Vagina (tissue), 2 donors: ENCODE measurements around the gene FBN3. TPM values are rescaled to one million over a fixed set of nuclear protein-coding genes. Genes with fewer than 3 reads are reported as not detected.

Source experiments
- DNase-seq, 2 donors: peaks; one replicate each; pipeline ENCODE4 v3.0.0-alpha.2; 2017; ENCODE audit errors: extremely low spot score in 2 of 2
- H3K27ac ChIP-seq: fragments of 200-600 bp; sonication (generic); one replicate; pipeline ENCODE4 v1.5.1; 2019
- H3K27me3 ChIP-seq: fragments of 200-600 bp; sonication (generic); one replicate; pipeline ENCODE4 v1.5.1; 2019
- H3K36me3 ChIP-seq, 2 donors: fragments of 200-600 bp; sonication (generic); one replicate each; pipeline ENCODE4 v1.5.1; 2017 to 2019
- H3K4me1 ChIP-seq: fragments of 200-600 bp; sonication (generic); one replicate; pipeline ENCODE4 v1.5.1; 2019
- H3K4me3 ChIP-seq, 2 donors: fragments of 200-600 bp; sonication (generic); 1 replicate in 1 of 2; 2 replicates in 1 of 2; pipeline ENCODE4 v1.5.1; 2016 to 2019
- H3K9me3 ChIP-seq: fragments of 200-600 bp; sonication (generic); one replicate; pipeline ENCODE4 v1.5.1; 2019
- POLR2A ChIP-seq, 2 donors: fragments of 450-650 bp; IDR thresholded peaks; one replicate each; pipeline ENCODE4 v1.6.1; 2017; ENCODE audit warnings: antibody characterized with exemption in 2 of 2, mild to moderate bottlenecking in 2 of 2, moderate library complexity in 2 of 2
- POLR2AphosphoS5 ChIP-seq, 2 donors: sonication (generic); formaldehyde crosslinking; IDR thresholded peaks; one replicate each; pipeline ENCODE4 v1.9.0; 2017; ENCODE audit warnings: antibody characterized with exemption in 2 of 2, mild to moderate bottlenecking in 2 of 2, low read depth in 1 of 2; ENCODE audit not compliant: insufficient read depth in 1 of 2
- intact Hi-C: fragments of 100-400 bp; cut with DNase I; formaldehyde crosslinking; loops from one replicate; pipeline ENCODE4 v1.15.1; 2023
- total RNA-seq: library from RNA; depleted of rRNA; stranded (reverse); fragments of >200 nt; gene quantifications from one replicate; pipeline ENCODE4 v1.2.3, GENCODE V29; 2016
- TF ChIP-seq, protein P1 (sequence below), 3 experiments: fragments of 450-650 bp in 2 of 3; fragments of 200-600 bp in 1 of 3; sonication (generic) in 1 of 3; IDR thresholded peaks; one replicate each; pipeline ENCODE4 v1.5.1; 2017 to 2019; ENCODE audit warnings: antibody characterized with exemption in 3 of 3, mild to moderate bottlenecking in 2 of 3, moderate library complexity in 2 of 3

Gene FBN3
- total RNA-seq, 1 donor from 2014 or later: not detected

DNA sequence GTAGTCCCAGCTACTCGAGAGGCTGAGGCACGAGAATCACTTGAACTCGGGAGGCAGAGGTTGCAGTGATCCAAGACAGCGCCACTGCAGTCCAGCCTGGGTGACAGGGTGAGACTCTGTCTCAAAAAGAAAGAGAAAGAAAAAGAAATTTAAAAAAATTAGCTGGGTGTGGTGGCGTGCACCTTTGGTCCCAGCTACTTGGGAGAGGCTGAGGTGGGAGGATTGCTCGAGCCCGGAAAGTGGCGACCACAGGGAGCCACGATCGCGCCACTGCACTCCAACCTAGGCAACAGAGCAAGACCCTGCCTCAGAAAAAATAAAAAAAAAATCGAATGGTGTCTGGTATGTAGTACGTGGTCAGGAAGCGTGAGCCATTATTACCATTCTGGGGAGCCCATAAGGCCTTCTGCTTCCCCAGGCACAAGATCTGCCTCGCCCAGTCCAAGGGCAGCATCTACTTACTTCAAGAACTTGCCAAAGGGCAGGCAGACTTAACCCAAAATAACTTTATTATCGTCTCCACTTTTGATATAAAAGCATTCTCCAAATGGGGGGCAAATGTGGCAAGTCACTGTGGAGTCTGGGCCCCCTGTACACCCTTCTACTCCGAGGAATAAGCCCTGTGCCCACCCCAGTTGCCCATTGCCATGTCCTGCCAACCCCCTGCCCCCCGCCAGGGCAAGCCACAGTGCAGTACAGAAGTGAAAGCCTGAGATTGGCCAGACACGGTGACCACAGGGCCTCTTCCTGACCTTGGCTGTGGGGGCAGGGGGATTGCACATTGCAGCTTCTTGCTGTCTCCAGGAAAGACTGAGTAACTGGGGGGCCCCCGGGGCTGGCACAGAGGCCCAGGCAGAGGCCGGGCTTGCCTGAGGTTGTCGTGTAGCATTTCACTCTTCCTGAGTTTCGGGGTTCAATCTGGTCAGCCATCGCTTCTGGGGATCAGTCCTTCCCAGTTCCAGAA is 84.2 kb downstream of the FBN3 start:
- intact Hi-C loops: no loop called here
- no peaks in the 10 kb centered on the region for H3K27me3 ChIP-seq
- no peak overlapping the region for H3K27ac ChIP-seq
- no peak overlapping the region for H3K4me3 ChIP-seq
- H3K36me3 ChIP-seq: no peaks in the 10 kb centered on the region
- H3K9me3 ChIP-seq: peaks cover 8% of the 10 kb centered on the region
- no peak for TF ChIP-seq POLR2AphosphoS5 (IDR thresholded peaks at IDR 0.05; ENCODE audit: insufficient read depth in 1 of 2, low read depth in 1 of 2)
- H3K4me1 ChIP-seq: no peaks in the 10 kb centered on the region
- DNase-seq: no peak

DNA sequence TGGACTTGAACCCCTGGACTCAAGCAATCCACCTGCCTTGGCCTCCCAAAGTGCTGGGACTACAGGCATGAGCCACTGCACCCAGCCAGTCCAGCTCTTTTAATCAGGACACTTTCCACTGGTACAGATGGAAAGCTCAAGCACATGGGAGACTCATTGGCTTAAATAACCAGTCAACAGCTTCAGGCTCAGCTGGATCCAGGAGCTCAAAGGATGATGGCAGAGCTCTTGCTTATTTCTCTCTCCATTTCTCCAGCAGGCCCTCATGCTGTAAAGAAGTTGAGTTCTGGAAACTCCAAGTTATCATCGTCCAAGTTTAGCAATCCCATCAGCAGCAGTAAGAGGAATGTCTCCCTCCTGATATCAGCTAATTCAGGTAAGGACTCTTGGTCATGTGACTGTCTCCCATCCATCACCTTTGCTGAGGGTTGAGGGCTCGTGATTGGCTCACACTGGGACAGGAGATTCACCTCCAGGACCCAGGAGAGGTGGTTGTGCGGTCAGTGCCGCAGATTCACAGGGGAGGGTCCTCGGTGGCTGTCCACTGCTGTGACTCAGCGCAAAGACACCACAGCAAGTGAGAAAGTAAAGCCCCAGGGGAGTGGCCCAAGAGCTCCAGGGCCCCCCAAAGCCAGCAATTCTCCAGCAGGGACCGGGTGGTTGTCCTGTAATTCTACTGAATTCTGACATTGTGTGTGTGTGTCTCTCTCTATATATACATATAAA is 91.7 kb downstream of the FBN3 start:
- Histone ChIP-seq H3K4me3 (no peak overlapping the region), H3K36me3 (no peaks in the 10 kb centered on the region), H3K4me1 (no peaks in the 10 kb centered on the region), H3K27ac (no peak overlapping the region), H3K27me3 (no peaks in the 10 kb centered on the region), H3K9me3 (no peaks in the 10 kb centered on the region)
- TF ChIP-seq, protein P1, sequence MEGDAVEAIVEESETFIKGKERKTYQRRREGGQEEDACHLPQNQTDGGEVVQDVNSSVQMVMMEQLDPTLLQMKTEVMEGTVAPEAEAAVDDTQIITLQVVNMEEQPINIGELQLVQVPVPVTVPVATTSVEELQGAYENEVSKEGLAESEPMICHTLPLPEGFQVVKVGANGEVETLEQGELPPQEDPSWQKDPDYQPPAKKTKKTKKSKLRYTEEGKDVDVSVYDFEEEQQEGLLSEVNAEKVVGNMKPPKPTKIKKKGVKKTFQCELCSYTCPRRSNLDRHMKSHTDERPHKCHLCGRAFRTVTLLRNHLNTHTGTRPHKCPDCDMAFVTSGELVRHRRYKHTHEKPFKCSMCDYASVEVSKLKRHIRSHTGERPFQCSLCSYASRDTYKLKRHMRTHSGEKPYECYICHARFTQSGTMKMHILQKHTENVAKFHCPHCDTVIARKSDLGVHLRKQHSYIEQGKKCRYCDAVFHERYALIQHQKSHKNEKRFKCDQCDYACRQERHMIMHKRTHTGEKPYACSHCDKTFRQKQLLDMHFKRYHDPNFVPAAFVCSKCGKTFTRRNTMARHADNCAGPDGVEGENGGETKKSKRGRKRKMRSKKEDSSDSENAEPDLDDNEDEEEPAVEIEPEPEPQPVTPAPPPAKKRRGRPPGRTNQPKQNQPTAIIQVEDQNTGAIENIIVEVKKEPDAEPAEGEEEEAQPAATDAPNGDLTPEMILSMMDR (IDR thresholded peaks at IDR 0.05): no peak
- no peak for TF ChIP-seq POLR2AphosphoS5 (IDR thresholded peaks at IDR 0.05; ENCODE audit: insufficient read depth in 1 of 2, low read depth in 1 of 2)
- no peak for TF ChIP-seq POLR2A (IDR thresholded peaks at IDR 0.05)
- DNase-seq: no peak
- intact Hi-C loops: no loop called here

DNA sequence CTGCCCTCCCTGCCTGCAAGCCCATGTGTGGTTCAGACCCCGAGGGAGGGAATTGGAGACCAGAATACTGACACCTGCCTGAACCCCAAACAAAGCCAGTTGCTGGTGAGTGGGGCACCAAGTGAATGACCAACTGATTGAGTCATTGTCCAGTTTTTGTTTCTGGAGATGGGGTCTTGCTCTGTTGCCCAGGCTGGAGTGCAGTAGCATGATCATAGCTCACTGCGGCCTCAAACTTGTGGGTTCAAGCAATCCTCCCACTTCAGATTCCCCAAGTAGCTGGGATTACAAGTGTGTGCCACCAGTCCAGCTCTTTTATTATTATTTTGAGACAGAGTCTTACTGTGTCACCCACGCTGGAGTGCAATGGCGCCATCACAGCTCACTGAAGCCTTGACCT is 92.9 kb downstream of the FBN3 start:
- TF ChIP-seq, protein P1 (IDR thresholded peaks at IDR 0.05): no peak
- TF ChIP-seq POLR2A (IDR thresholded peaks at IDR 0.05) (no peak), POLR2AphosphoS5 (IDR thresholded peaks at IDR 0.05; ENCODE audit: insufficient read depth in 1 of 2, low read depth in 1 of 2) (no peak)
- intact Hi-C loops: no loop called here
- Histone ChIP-seq H3K4me1 (no peaks in the 10 kb centered on the region), H3K36me3 (no peaks in the 10 kb centered on the region), H3K4me3 (no peak overlapping the region), H3K27me3 (no peaks in the 10 kb centered on the region), H3K9me3 (no peaks in the 10 kb centered on the region), H3K27ac (no peak overlapping the region)
- DNase-seq: no peak

DNA sequence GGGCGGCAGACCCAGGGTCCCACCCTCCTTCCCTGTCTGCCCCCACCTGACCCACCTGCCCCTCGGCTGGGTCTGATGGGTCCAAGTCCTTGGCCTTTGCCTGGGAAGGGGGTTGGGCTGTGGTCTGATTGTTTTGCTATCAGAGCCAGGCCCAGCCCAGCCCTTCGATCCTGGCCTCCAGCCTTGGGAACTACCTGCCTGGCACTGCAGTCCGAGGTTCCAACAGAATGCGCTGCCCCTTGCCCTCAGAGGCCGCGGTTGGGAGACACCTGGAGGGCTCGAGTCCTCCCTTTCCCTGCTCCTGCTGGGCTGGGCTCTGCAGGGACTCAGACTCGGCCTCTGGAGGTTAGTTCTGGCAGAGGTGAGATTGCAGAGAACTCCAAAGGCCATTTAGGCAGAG is 95.2 kb downstream of the FBN3 start:
- Histone ChIP-seq H3K36me3 (no peaks in the 10 kb centered on the region), H3K4me3 (no peak overlapping the region), H3K27me3 (no peaks in the 10 kb centered on the region), H3K27ac (no peak overlapping the region), H3K4me1 (peaks cover 11% of the 10 kb centered on the region), H3K9me3 (no peaks in the 10 kb centered on the region)
- DNase-seq: no peak
- intact Hi-C loops: no loop called here
- TF ChIP-seq, protein P1 (IDR thresholded peaks at IDR 0.05): no peak
- no peak for TF ChIP-seq POLR2A (IDR thresholded peaks at IDR 0.05)
- no peak for TF ChIP-seq POLR2AphosphoS5 (IDR thresholded peaks at IDR 0.05; ENCODE audit: insufficient read depth in 1 of 2, low read depth in 1 of 2)

DNA sequence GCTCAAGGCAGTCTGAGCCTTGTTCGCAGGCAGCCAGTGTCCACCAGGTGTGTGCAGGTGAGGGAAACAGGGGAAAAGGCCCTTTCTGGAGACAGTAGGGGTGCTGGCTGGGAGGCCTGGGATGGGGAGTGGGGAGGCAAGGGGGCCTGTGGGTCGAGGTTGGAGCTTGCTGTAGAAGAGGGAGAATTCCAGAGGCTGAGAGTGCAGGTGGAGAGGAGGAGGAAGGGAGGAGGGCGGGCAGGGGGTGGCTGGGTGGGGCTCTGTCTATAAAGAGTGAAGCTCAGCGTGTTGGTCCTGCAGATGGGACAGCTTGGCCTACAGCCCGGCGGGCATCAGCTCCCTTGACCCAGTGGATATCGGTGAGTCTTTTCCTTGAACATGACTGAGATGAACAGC is 96.9 kb downstream of the FBN3 start, which contains the start of gene CCL25:
TSS of gene CCL25 (plus strand) at position 297 of the 396 bp plus-strand sequence. CDS start 290 bp downstream, outside the sequence.
- TF ChIP-seq POLR2A (IDR thresholded peaks at IDR 0.05): no peak
- no peak for TF ChIP-seq POLR2AphosphoS5 (IDR thresholded peaks at IDR 0.05; ENCODE audit: insufficient read depth in 1 of 2, low read depth in 1 of 2)
- TF ChIP-seq, protein P1 (IDR thresholded peaks at IDR 0.05): no peak
- Histone ChIP-seq H3K4me3 (no peak within 1 kb of the TSS), H3K4me1 (peaks cover 11% of the 10 kb centered on the region), H3K27ac (no peak within 1 kb of the TSS), H3K36me3 (no peaks in the 10 kb centered on the region), H3K27me3 (no peaks in the 10 kb centered on the region), H3K9me3 (no peaks in the 10 kb centered on the region)
- intact Hi-C loops: no loop called here
- no peak for DNase-seq
